Mesenchymal stem cell (in vitro differentiated cells and primary cell): ENCODE data around the gene IRAK4. TPM values are rescaled to one million over a fixed set of nuclear protein-coding genes. Genes with fewer than 3 reads are reported as not detected.

Source experiments
- DNase-seq: peaks from one replicate; pipeline ENCODE4 v3.0.0-alpha.2; 2013
- H2AFZ ChIP-seq: one replicate; pipeline ENCODE4 v1.6.1; 2013; ENCODE audit warnings: low read depth, mild to moderate bottlenecking, control low read depth, inconsistent platforms, low read length, moderate library complexity
- H2AK5ac ChIP-seq: 2 replicates; pipeline ENCODE4 v1.6.1; 2013; ENCODE audit warnings: low read length, moderate library complexity, mild to moderate bottlenecking, inconsistent platforms; ENCODE audit not compliant: severe bottlenecking
- H2BK120ac ChIP-seq: one replicate; pipeline ENCODE4 v1.6.1; 2013; ENCODE audit warnings: low read depth, mild to moderate bottlenecking, inconsistent platforms, low read length, moderate library complexity
- H2BK12ac ChIP-seq, 2 experiments: one replicate each; pipeline ENCODE4 v1.6.1; 2013; ENCODE audit warnings: inconsistent platforms in 2 of 2, low read length in 2 of 2, mild to moderate bottlenecking in 2 of 2, moderate library complexity in 2 of 2, control low read depth in 1 of 2
- H2BK15ac ChIP-seq: one replicate; pipeline ENCODE4 v1.6.1; 2013; ENCODE audit warnings: mild to moderate bottlenecking, low read depth, inconsistent platforms; ENCODE audit not compliant: poor library complexity, severe bottlenecking
- H2BK5ac ChIP-seq: 2 replicates; pipeline ENCODE4 v1.6.1; 2013; ENCODE audit warnings: low read depth, mild to moderate bottlenecking, low read length, control low read depth, inconsistent platforms; ENCODE audit not compliant: poor library complexity, severe bottlenecking
- H3K14ac ChIP-seq, 2 experiments: one replicate each; pipeline ENCODE4 v1.6.1; 2013; ENCODE audit warnings: inconsistent platforms in 2 of 2, low read length in 2 of 2, control low read depth in 1 of 2, mild to moderate bottlenecking in 1 of 2, moderate library complexity in 1 of 2
- H3K18ac ChIP-seq, 2 experiments: one replicate each; pipeline ENCODE4 v1.6.1; 2013; ENCODE audit warnings: inconsistent platforms in 2 of 2, low read length in 2 of 2, control low read depth in 1 of 2, low read depth in 1 of 2, mild to moderate bottlenecking in 1 of 2
- H3K23ac ChIP-seq, 2 experiments: one replicate each; pipeline ENCODE4 v1.6.1; 2013; ENCODE audit warnings: inconsistent platforms in 2 of 2, low read length in 2 of 2, mild to moderate bottlenecking in 2 of 2, moderate library complexity in 2 of 2, control low read depth in 1 of 2
- H3K27ac ChIP-seq: 2 replicates; pipeline ENCODE4 v1.5.1; 2013; ENCODE audit warnings: mild to moderate bottlenecking, moderate library complexity, low read length, control low read depth, inconsistent platforms; ENCODE audit not compliant: poor library complexity, severe bottlenecking
- H3K27me3 ChIP-seq, 2 experiments: 2 replicates each; pipeline versions ENCODE4 v1.6.1 to v1.7.0; 2013; ENCODE audit warnings: low read length in 2 of 2, mild to moderate bottlenecking in 2 of 2, moderate library complexity in 2 of 2, control low read depth in 1 of 2, inconsistent platforms in 1 of 2; ENCODE audit not compliant: control insufficient read depth in 1 of 2, insufficient read depth in 1 of 2
- H3K36me3 ChIP-seq, 2 experiments: 2 replicates each; pipeline versions ENCODE4 v1.6.1 to v1.7.0; 2013; ENCODE audit warnings: low read length in 2 of 2, control low read depth in 1 of 2, inconsistent platforms in 1 of 2, low read depth in 1 of 2, mild to moderate bottlenecking in 1 of 2; ENCODE audit not compliant: insufficient read depth in 2 of 2, control insufficient read depth in 1 of 2
- H3K4ac ChIP-seq, 2 experiments: one replicate each; pipeline ENCODE4 v1.6.1; 2013; ENCODE audit warnings: inconsistent platforms in 2 of 2, low read length in 2 of 2, mild to moderate bottlenecking in 2 of 2, moderate library complexity in 2 of 2, control low read depth in 1 of 2, low read depth in 1 of 2
- H3K4me1 ChIP-seq: 2 replicates; pipeline ENCODE4 v1.6.1; 2013; ENCODE audit warnings: low read depth, low read length, control low read depth; ENCODE audit not compliant: control insufficient read depth, insufficient read depth
- H3K4me2 ChIP-seq: 2 replicates; pipeline ENCODE4 v1.6.1; 2013; ENCODE audit warnings: low read length, mild to moderate bottlenecking, inconsistent platforms; ENCODE audit not compliant: poor library complexity, severe bottlenecking
- H3K4me3 ChIP-seq, 2 experiments: 2 replicates each; pipeline versions ENCODE4 v1.5.1 to v1.7.0; 2013; ENCODE audit warnings: low read length in 2 of 2, mild to moderate bottlenecking in 2 of 2, control low read depth in 1 of 2, low read depth in 1 of 2; ENCODE audit not compliant: insufficient read depth in 1 of 2
- H3K79me1 ChIP-seq: replicated peaks from 2 replicates; pipeline ENCODE4 v1.6.1; 2013; ENCODE audit warnings: mild to moderate bottlenecking, control low read depth, low read length, inconsistent platforms; ENCODE audit not compliant: poor library complexity, severe bottlenecking
- H3K9ac ChIP-seq: 2 replicates; pipeline ENCODE4 v1.7.0; 2013; ENCODE audit warnings: mild to moderate bottlenecking, low read length, moderate library complexity
- H3K9me3 ChIP-seq: 2 replicates; pipeline ENCODE4 v1.7.0; 2013; ENCODE audit warnings: mild to moderate bottlenecking, low read length; ENCODE audit not compliant: control insufficient read depth
- H4K8ac ChIP-seq: one replicate; pipeline ENCODE4 v1.6.1; 2013; ENCODE audit warnings: inconsistent platforms, mild to moderate bottlenecking, low read length, moderate library complexity
- H4K91ac ChIP-seq: one replicate; pipeline ENCODE4 v1.6.1; 2013; ENCODE audit warnings: mild to moderate bottlenecking, low read length, inconsistent platforms
- WGBS: methylation state at CpG from one replicate; pipeline ENCODE4 v1.1.7; 2013; ENCODE audit warnings: mixed read lengths; 5-methylcytosine and 5-hydroxymethylcytosine counted together
- polyA plus RNA-seq, 2 experiments: library from polyadenylated mRNA; stranded (reverse); fragments of 200-250 nt; gene quantifications; one replicate each; pipeline ENCODE4 v1.2.3, GENCODE V29; 2013

Gene IRAK4
- 4.8 TPM for polyA plus RNA-seq (2013, experiment 1 of 2)
- 4.6 TPM for polyA plus RNA-seq (2013, experiment 2 of 2)

DNA sequence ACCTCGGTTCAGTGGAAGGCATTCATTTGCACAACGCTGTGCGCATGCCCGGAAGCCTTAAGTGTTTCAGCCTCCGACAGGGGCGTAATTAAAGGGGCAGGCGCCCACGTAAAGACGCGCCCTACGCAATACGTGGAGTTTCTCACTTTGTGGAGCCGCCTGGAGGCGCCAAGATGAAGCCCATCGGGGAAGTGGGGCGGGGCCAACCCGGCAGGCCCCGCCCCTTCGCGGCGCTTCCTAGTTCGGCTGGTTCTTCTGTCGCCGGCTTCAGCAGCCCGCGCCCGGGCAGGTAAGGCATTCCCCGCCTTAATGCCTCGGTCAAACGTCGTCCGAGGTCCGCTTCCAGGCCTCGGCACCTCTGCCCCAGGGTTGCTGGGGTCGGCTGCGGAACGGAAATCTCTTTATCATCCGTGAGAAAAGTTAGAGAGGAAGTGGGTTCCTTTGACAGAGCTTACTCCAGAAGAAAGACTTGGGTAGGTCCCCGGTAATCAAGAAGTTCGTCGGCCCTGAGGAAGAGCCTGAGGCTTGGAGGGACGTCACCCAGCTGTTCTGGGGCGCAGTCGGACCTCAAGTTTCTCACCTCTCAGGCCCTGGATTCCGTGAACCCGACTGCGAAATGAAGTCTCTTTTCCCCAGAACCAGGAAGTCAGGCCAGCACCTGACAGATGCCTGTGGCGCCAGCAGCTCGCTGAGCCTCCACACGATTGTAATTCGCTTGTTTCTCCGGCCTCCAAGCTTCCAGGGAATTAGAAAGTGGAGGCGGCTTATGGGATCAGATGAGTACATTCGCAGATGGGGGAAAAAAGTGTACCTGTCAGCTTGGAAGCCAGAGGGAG lies at the start of gene IRAK4, which contains the start of gene PUS7L:
TSS of gene IRAK4 (plus strand) at position 224 of the 836 bp plus-strand sequence. CDS start 9,161 bp downstream, outside the sequence.
TSS of gene PUS7L (minus strand) at position 63 of the 836 bp plus-strand sequence. CDS start 3,545 bp downstream, outside the sequence.
- no peak within 1 kb of the TSS for H2BK12ac ChIP-seq
- H3K4me3 ChIP-seq = peak within 1 kb of the TSS; percentile 66 to 93
- H3K4ac ChIP-seq = peak within 1 kb of the TSS in 1 of 2 experiments; percentile 62
- peak within 1 kb of the TSS; percentile 63 for H3K4me2 ChIP-seq
- H4K91ac ChIP-seq = peak within 1 kb of the TSS; percentile 7
- peak; percentile 93 for DNase-seq
- H3K36me3 ChIP-seq = peaks cover 0 to 20% of the 10 kb centered on the region in 2 experiments
- peak within 1 kb of the TSS; percentile 83 for H2AFZ ChIP-seq
- peaks cover 1% of the 10 kb centered on the region for H3K79me1 ChIP-seq
- peaks cover 3% of the 10 kb centered on the region for H3K4me1 ChIP-seq
- peak within 1 kb of the TSS; percentile 48 for H2BK15ac ChIP-seq
- peak within 1 kb of the TSS in 1 of 2 experiments; percentile 26 for H3K14ac ChIP-seq
- peak within 1 kb of the TSS; percentile 95 for H3K9ac ChIP-seq
- no peak within 1 kb of the TSS for H2BK120ac ChIP-seq
- no peaks in the 10 kb centered on the region for H3K9me3 ChIP-seq
- no peaks in the 10 kb centered on the region for H3K27me3 ChIP-seq
- H3K18ac ChIP-seq = peak within 1 kb of the TSS in 1 of 2 experiments; percentile 72
- H4K8ac ChIP-seq = peak within 1 kb of the TSS; percentile 87
- WGBS = 50% methylated on average over 54 of the region's 54 CpGs
- no peak within 1 kb of the TSS for H3K23ac ChIP-seq
- peak within 1 kb of the TSS; percentile 59 for H3K27ac ChIP-seq
- no peak within 1 kb of the TSS for H2AK5ac ChIP-seq
- no peak within 1 kb of the TSS for H2BK5ac ChIP-seq

DNA sequence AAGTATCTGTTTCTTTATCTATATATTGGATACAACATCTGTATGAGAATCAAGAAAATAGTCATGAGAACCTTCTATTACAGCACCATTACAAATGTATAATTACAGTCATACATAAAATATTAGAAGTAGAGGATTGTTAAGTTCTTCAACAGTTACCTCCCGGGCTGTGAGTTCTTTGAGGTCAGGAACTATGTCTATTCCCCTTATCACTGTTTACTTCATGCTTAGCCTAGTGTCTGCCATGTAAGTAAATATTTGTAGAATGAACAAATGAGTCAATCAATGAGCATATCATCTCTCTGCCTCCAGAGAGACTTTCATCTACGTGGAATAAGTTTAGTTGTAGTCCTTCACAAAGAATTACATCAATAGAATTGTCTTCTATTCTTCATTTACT lies 47.4 kb upstream of the IRAK4 start:
- Histone ChIP-seq H3K27ac (no peak overlapping the region), H2BK15ac (no peak overlapping the region), H3K9ac (no peak overlapping the region), H2BK5ac (no peak overlapping the region), H4K8ac (no peak overlapping the region), H3K23ac (no peak overlapping the region), H2BK120ac (no peak overlapping the region), H2AFZ (no peak overlapping the region), H3K4ac (no peak overlapping the region), H3K4me3 (no peak overlapping the region), H3K4me1 (no peaks in the 10 kb centered on the region), H3K18ac (no peak overlapping the region), H3K27me3 (no peaks in the 10 kb centered on the region), H3K4me2 (no peak overlapping the region), H3K36me3 (no peaks in the 10 kb centered on the region), H4K91ac (no peak overlapping the region), H3K14ac (no peak overlapping the region), H3K79me1 (no peaks in the 10 kb centered on the region), H2AK5ac (no peak overlapping the region), H2BK12ac (no peak overlapping the region), H3K9me3 (peaks cover under 1% of the 10 kb centered on the region)
- no CpG with 5 or more reads among the region's 2 CpGs for WGBS
- DNase-seq = peak; percentile 30

DNA sequence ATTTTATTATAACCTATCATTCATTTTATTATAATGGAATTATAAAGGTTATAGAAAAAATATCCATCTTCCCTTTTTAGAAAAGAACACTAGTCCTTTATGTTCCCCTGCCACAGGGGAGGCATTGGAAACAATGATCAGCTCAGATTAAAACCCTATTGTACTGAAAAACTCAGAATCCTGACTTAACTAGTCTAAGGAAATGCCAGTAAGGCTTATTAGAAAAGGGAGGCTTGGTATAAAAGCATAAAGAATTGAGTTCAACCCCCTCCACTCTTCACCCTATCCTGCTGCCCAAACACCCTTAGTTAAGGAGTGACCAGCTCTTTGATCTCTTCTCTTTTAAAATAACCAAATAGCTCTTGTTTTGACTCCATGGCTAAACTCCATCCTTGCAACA lies 36.1 kb upstream of the IRAK4 start:
- no peaks in the 10 kb centered on the region for H3K9me3 ChIP-seq
- no peak overlapping the region for H3K18ac ChIP-seq
- no peak overlapping the region for H3K4me2 ChIP-seq
- peaks cover 0 to 5% of the 10 kb centered on the region in 2 experiments for H3K36me3 ChIP-seq
- H3K4me3 ChIP-seq = no peak overlapping the region
- H3K79me1 ChIP-seq = no peaks in the 10 kb centered on the region
- H2BK12ac ChIP-seq = no peak overlapping the region
- H4K8ac ChIP-seq = no peak overlapping the region
- no peak overlapping the region for H2AFZ ChIP-seq
- no peak overlapping the region for H3K23ac ChIP-seq
- no peak overlapping the region for H3K27ac ChIP-seq
- no peaks in the 10 kb centered on the region for H3K4me1 ChIP-seq
- H2AK5ac ChIP-seq = no peak overlapping the region
- no peak overlapping the region for H3K14ac ChIP-seq
- no peak overlapping the region for H4K91ac ChIP-seq
- no peak overlapping the region for H2BK5ac ChIP-seq
- H2BK15ac ChIP-seq = no peak overlapping the region
- H2BK120ac ChIP-seq = no peak overlapping the region
- no peak overlapping the region for H3K4ac ChIP-seq
- H3K9ac ChIP-seq = no peak overlapping the region
- no peak for DNase-seq
- H3K27me3 ChIP-seq = no peaks in the 10 kb centered on the region

GRCh38 chr12:43723134-43723533 lies 35.6 kb upstream of the IRAK4 start:
- Histone ChIP-seq H3K4me3 (no peak overlapping the region), H2AFZ (no peak overlapping the region), H2BK15ac (no peak overlapping the region), H3K18ac (no peak overlapping the region), H3K27ac (no peak overlapping the region), H4K8ac (no peak overlapping the region), H2BK120ac (no peak overlapping the region), H2BK5ac (no peak overlapping the region), H2BK12ac (no peak overlapping the region), H3K9me3 (no peaks in the 10 kb centered on the region), H3K4me2 (no peak overlapping the region), H3K4ac (no peak overlapping the region), H3K14ac (no peak overlapping the region), H4K91ac (no peak overlapping the region), H3K36me3 (peaks cover 0 to 5% of the 10 kb centered on the region in 2 experiments), H3K4me1 (no peaks in the 10 kb centered on the region), H2AK5ac (no peak overlapping the region), H3K27me3 (no peaks in the 10 kb centered on the region), H3K9ac (no peak overlapping the region), H3K79me1 (no peaks in the 10 kb centered on the region), H3K23ac (no peak overlapping the region)
- no peak for DNase-seq
